Nephron (organoid): ENCODE measurements around the gene SLC26A6.

Experiments used
- H3K27ac Mint-ChIP-seq, 3 experiments: 2 replicates each; pipeline ENCODE4 v1.8.0; 2020; ENCODE audit warnings: mixed read lengths in 3 of 3, mild to moderate bottlenecking in 2 of 3, moderate library complexity in 1 of 3
- H3K27me3 Mint-ChIP-seq: 2 replicates; pipeline ENCODE4 v1.8.0; 2021; ENCODE audit warnings: low read depth, mild to moderate bottlenecking, moderate library complexity, mixed read lengths
- H3K36me3 Mint-ChIP-seq: 2 replicates; pipeline ENCODE4 v1.8.0; 2020; ENCODE audit warnings: low read depth, mixed read lengths
- H3K4me1 Mint-ChIP-seq: 2 replicates; pipeline ENCODE4 v1.8.0; 2020; ENCODE audit warnings: mixed read lengths
- H3K4me3 Mint-ChIP-seq, 3 experiments: 2 replicates each; pipeline ENCODE4 v1.8.0; 2020; ENCODE audit warnings: mild to moderate bottlenecking in 3 of 3, mixed read lengths in 3 of 3, moderate library complexity in 2 of 3
- H3K9me3 Mint-ChIP-seq: 2 replicates; pipeline ENCODE4 v1.8.0; 2020; ENCODE audit warnings: mixed read lengths
- CTCF ChIP-seq, 3 experiments: fragments of 200-600 bp; sonication (generic); IDR thresholded peaks; one replicate each; pipeline ENCODE4 v1.5.0; 2021; ENCODE audit warnings: antibody characterized with exemption in 3 of 3; ENCODE audit not compliant: unreplicated experiment in 3 of 3

The SLC26A6 gene

GRCh38 chr3:48628277-48629017 is 6.8 kb downstream of the SLC26A6 start:
- peaks cover 31% of the 10 kb centered on the region for H3K36me3 Mint-ChIP-seq
- H3K27ac Mint-ChIP-seq = no peak overlapping the region
- H3K9me3 Mint-ChIP-seq = no peaks in the 10 kb centered on the region
- no peak overlapping the region for H3K4me3 Mint-ChIP-seq
- H3K27me3 Mint-ChIP-seq = peaks cover 4% of the 10 kb centered on the region
- TF ChIP-seq CTCF (IDR thresholded peaks at IDR 0.05; ENCODE audit: unreplicated experiment in 3 of 3) = no peak
- no peaks in the 10 kb centered on the region for H3K4me1 Mint-ChIP-seq

- Mint-ChIP-seq H3K27ac (no peak overlapping the region), H3K4me1 (no peaks in the 10 kb centered on the region), H3K27me3 (peaks cover 4% of the 10 kb centered on the region), H3K36me3 (peaks cover 27% of the 10 kb centered on the region), H3K9me3 (no peaks in the 10 kb centered on the region), H3K4me3 (no peak overlapping the region)
- no peak for TF ChIP-seq CTCF (IDR thresholded peaks at IDR 0.05; ENCODE audit: unreplicated experiment in 3 of 3)
Measured at GRCh38 chr3:48625600-48625999, 9.7 kb downstream of the SLC26A6 start.

GRCh38 chr3:48624767-48625166 is 10.5 kb downstream of the SLC26A6 start:
- Mint-ChIP-seq H3K4me1 (no peaks in the 10 kb centered on the region), H3K4me3 (no peak overlapping the region), H3K27ac (no peak overlapping the region), H3K27me3 (peaks cover 4% of the 10 kb centered on the region), H3K36me3 (peaks cover 27% of the 10 kb centered on the region), H3K9me3 (no peaks in the 10 kb centered on the region)
- TF ChIP-seq CTCF (IDR thresholded peaks at IDR 0.05; ENCODE audit: unreplicated experiment in 3 of 3) = no peak

GRCh38 chr3:48623851-48624547 is 11.3 kb downstream of the SLC26A6 start:
- Mint-ChIP-seq H3K27ac (peak overlapping the region in 1 of 3 experiments; percentile 33), H3K36me3 (peaks cover 21% of the 10 kb centered on the region), H3K9me3 (no peaks in the 10 kb centered on the region), H3K4me1 (no peaks in the 10 kb centered on the region), H3K27me3 (peaks cover 4% of the 10 kb centered on the region), H3K4me3 (no peak overlapping the region)
- TF ChIP-seq CTCF (IDR thresholded peaks at IDR 0.05; ENCODE audit: unreplicated experiment in 3 of 3) = no peak

GRCh38 chr3:48621461-48621869 is 13.8 kb downstream of the SLC26A6 start, which contains the start of gene TMEM89:
Gene TMEM89 (minus strand): TSS chr3:48621769. CDS start chr3:48621756, 13 bp downstream.
- Mint-ChIP-seq H3K9me3 (no peaks in the 10 kb centered on the region), H3K4me1 (no peaks in the 10 kb centered on the region), H3K27me3 (peaks cover 4% of the 10 kb centered on the region), H3K27ac (no peak within 1 kb of the TSS), H3K4me3 (no peak within 1 kb of the TSS), H3K36me3 (peaks cover 8% of the 10 kb centered on the region)
- TF ChIP-seq CTCF (IDR thresholded peaks at IDR 0.05; ENCODE audit: unreplicated experiment in 3 of 3) = no peak
